Hepatocyte (in vitro differentiated cells): ENCODE results near the gene HS6ST2.

Source experiments
- CTCF ChIP-seq: fragments of 200-600 bp; sonication (generic); IDR thresholded peaks from 2 replicates; pipeline ENCODE4 v1.5.1; 2016; ENCODE audit warnings: antibody characterized with exemption, mild to moderate bottlenecking; ENCODE audit not compliant: poor library complexity
- EZH2 ChIP-seq: fragments of 200-600 bp; sonication (generic); IDR thresholded peaks from 2 replicates; pipeline ENCODE4 v1.6.1; 2016; ENCODE audit warnings: antibody characterized with exemption, mild to moderate bottlenecking, borderline replicate concordance

- no peak for TF ChIP-seq EZH2
- no peak for TF ChIP-seq CTCF
Measured at GRCh38 chrX:132819711-132820264, 138.6 kb downstream of the HS6ST2 start.
